Progenitor cell of endocrine pancreas (in vitro differentiated cells): ENCODE data around the gene C2orf72. TPM values are rescaled to one million over a fixed set of nuclear protein-coding genes. Genes with fewer than 3 reads are reported as not detected.
"Not testable (repeated sequence)": the region's sequence is repeated elsewhere in the genome, so short reads cannot be mapped to it uniquely, and the experiment has no call there.

Experiments
- DNase-seq: peaks from one replicate; pipeline ENCODE4 v3.0.0; 2021; ENCODE audit warnings: low spot score; ENCODE audit not compliant: unreplicated experiment
- H3K27ac Mint-ChIP-seq: 2 replicates; pipeline ENCODE4 v1.8.0; 2021; ENCODE audit warnings: mild to moderate bottlenecking, moderate library complexity, mixed read lengths
- H3K27me3 Mint-ChIP-seq: 2 replicates; pipeline ENCODE4 v1.8.0; 2021; ENCODE audit warnings: mixed read lengths
- H3K36me3 Mint-ChIP-seq: 2 replicates; pipeline ENCODE4 v1.8.0; 2022; ENCODE audit warnings: mixed read lengths; ENCODE audit not compliant: insufficient read depth
- H3K4me1 Mint-ChIP-seq: 2 replicates; pipeline ENCODE4 v1.8.0; 2021; ENCODE audit warnings: low read depth, mixed read lengths
- H3K4me3 Mint-ChIP-seq: 2 replicates; pipeline ENCODE4 v1.8.0; 2021; ENCODE audit warnings: low read depth, mild to moderate bottlenecking, moderate library complexity, mixed read lengths
- H3K9me3 Mint-ChIP-seq: 2 replicates; pipeline ENCODE4 v1.8.0; 2021; ENCODE audit warnings: low read depth, mixed read lengths
- total RNA-seq: library from RNA; stranded (reverse); gene quantifications from 2 replicates; pipeline ENCODE4 v1.2.1, GENCODE V29; 2021
- TF ChIP-seq, protein P1 (sequence below): fragments of 200-600 bp; sonication (generic); IDR thresholded peaks from one replicate; pipeline ENCODE4 v1.5.0; 2021; ENCODE audit warnings: antibody characterized with exemption, mild to moderate bottlenecking; ENCODE audit not compliant: unreplicated experiment

The C2orf72 gene
- total RNA-seq, 1 donor from 2014 or later = 11.1 TPM

- no peak for DNase-seq
- Mint-ChIP-seq H3K9me3 (no peaks in the 10 kb centered on the region), H3K36me3 (no peaks in the 10 kb centered on the region), H3K4me3 (no peak overlapping the region), H3K4me1 (peaks cover 3% of the 10 kb centered on the region), H3K27me3 (peaks cover 3% of the 10 kb centered on the region), H3K27ac (no peak overlapping the region)
- TF ChIP-seq, protein P1, sequence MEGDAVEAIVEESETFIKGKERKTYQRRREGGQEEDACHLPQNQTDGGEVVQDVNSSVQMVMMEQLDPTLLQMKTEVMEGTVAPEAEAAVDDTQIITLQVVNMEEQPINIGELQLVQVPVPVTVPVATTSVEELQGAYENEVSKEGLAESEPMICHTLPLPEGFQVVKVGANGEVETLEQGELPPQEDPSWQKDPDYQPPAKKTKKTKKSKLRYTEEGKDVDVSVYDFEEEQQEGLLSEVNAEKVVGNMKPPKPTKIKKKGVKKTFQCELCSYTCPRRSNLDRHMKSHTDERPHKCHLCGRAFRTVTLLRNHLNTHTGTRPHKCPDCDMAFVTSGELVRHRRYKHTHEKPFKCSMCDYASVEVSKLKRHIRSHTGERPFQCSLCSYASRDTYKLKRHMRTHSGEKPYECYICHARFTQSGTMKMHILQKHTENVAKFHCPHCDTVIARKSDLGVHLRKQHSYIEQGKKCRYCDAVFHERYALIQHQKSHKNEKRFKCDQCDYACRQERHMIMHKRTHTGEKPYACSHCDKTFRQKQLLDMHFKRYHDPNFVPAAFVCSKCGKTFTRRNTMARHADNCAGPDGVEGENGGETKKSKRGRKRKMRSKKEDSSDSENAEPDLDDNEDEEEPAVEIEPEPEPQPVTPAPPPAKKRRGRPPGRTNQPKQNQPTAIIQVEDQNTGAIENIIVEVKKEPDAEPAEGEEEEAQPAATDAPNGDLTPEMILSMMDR = no peak
Measured at GRCh38 chr2:231018184-231018583, 19.1 kb upstream of the C2orf72 start.

DNA sequence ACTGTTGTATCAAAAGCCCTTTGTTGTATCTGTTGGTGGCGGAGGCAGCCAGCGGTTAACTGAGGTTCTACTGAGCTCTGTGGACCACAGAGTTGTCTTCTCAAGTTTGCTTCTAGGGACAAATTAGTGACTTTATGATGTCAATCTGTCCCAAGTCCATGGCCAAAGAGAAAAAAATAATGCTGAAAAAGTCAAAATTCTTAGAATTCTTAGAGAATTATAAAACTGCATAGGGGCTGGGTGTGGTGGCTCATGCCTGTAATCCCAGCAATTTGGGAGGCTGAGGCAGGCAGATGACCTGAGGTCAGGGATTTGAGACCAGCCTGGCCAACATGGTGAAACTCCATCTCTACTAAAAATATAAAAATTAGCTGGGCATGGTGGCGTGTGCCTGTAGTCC is 12.3 kb upstream of the C2orf72 start:
- not testable (repeated sequence) for H3K4me1 Mint-ChIP-seq, H3K36me3 Mint-ChIP-seq, H3K27ac Mint-ChIP-seq, H3K4me3 Mint-ChIP-seq, H3K27me3 Mint-ChIP-seq, DNase-seq, H3K9me3 Mint-ChIP-seq

- TF ChIP-seq, protein P1 = no peak
- no peak for DNase-seq
- H3K27ac Mint-ChIP-seq = no peak overlapping the region
- H3K9me3 Mint-ChIP-seq = no peaks in the 10 kb centered on the region
- H3K4me1 Mint-ChIP-seq = peaks cover 10% of the 10 kb centered on the region
- no peak overlapping the region for H3K4me3 Mint-ChIP-seq
- no peaks in the 10 kb centered on the region for H3K36me3 Mint-ChIP-seq
- H3K27me3 Mint-ChIP-seq = peaks cover 5% of the 10 kb centered on the region
Measured at GRCh38 chr2:231028889-231029288, 8.4 kb upstream of the C2orf72 start.

DNA sequence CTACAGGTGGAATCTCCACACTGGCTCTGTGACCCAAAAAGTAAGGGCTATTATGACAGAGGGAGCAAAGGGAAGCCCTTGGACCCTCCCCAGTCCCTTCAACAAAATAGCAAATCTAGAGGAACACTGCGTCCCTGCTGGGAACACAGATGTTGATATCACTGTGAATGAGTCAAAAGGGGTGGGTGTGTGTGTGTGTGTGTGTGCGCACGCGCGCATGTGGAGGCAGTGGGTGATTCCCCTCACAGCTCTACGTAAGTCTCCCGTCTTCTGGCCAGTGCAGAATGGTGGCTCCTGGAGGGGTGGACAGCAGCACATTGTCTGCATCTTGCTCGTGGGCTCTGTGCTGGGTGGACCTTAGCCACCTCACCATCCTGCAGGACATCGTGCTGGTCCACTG is 7.8 kb upstream of the C2orf72 start:
- DNase-seq = no peak
- Mint-ChIP-seq H3K27me3 (peaks cover 5% of the 10 kb centered on the region), H3K9me3 (no peaks in the 10 kb centered on the region), H3K4me1 (peaks cover 16% of the 10 kb centered on the region), H3K36me3 (no peaks in the 10 kb centered on the region), H3K27ac (no peak overlapping the region), H3K4me3 (no peak overlapping the region)
- TF ChIP-seq, protein P1 = no peak

DNA sequence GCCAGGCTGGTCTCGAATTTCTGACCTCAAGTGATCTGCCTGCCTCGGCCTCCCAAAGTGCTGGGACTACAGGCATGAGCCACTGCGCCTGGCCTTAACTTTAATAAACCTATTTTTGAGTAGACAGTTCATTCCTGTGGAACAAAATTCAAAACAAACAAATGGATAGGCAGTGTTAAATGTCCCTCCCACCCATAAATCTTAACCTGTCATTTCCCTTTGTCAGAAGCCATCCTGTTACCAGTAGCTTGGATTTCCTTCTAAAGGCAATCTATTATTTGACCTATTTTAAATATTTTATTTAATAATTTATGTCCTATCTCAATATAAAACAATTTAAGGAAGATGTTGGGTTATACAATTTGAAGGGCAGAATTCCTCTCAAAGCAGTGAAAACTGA is 6.6 kb upstream of the C2orf72 start:
- Mint-ChIP-seq H3K27ac (no peak overlapping the region), H3K4me1 (peaks cover 18% of the 10 kb centered on the region), H3K27me3 (peaks cover 8% of the 10 kb centered on the region), H3K9me3 (no peaks in the 10 kb centered on the region), H3K4me3 (no peak overlapping the region), H3K36me3 (no peaks in the 10 kb centered on the region)
- no peak for DNase-seq
- TF ChIP-seq, protein P1 = no peak

DNA sequence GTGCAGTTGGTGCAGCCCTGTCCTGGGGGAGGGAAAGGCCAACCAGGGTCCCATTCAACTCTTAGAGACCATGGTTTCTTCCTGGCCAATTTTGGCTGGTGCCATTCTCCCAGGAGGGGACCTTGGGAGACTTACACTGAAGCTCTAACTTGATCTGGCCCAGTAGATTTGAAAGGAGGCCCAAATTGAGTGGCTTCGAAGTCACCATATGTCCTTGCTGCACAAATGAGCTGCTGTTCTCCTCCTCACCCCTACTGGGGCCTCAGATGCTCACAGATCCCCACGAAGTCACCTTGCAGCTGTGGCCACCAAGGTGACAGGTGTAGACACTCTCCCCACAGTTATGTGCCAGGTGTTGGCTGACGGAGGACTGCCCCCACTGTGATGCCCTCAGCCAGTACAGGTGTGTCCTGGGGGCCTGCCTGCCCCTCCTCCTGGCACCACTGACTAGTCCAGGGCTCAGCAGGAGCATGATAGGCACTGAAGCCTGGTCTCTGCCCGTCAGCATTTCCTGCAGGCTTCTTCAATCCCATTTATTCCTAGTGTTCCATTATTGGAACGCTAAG is 4.7 kb upstream of the C2orf72 start:
- H3K9me3 Mint-ChIP-seq = no peaks in the 10 kb centered on the region
- no peak overlapping the region for H3K27ac Mint-ChIP-seq
- no peak for DNase-seq
- no peaks in the 10 kb centered on the region for H3K36me3 Mint-ChIP-seq
- TF ChIP-seq, protein P1 = no peak
- H3K27me3 Mint-ChIP-seq = peaks cover 22% of the 10 kb centered on the region
- peaks cover 18% of the 10 kb centered on the region for H3K4me1 Mint-ChIP-seq
- no peak overlapping the region for H3K4me3 Mint-ChIP-seq
